Measurements from ENCODE around the gene C2CD2L. TPM values are rescaled to one million over a fixed set of nuclear protein-coding genes. Genes with fewer than 3 reads are reported as not detected.

Gene C2CD2L
- total and polyA plus RNA-seq, 2 of the 13 experiments (the other 11 are each of a cell fraction or from before 2014, with no cell fraction given), result 3.7 to 5.5 TPM

- TF ChIP-seq, protein P1, sequence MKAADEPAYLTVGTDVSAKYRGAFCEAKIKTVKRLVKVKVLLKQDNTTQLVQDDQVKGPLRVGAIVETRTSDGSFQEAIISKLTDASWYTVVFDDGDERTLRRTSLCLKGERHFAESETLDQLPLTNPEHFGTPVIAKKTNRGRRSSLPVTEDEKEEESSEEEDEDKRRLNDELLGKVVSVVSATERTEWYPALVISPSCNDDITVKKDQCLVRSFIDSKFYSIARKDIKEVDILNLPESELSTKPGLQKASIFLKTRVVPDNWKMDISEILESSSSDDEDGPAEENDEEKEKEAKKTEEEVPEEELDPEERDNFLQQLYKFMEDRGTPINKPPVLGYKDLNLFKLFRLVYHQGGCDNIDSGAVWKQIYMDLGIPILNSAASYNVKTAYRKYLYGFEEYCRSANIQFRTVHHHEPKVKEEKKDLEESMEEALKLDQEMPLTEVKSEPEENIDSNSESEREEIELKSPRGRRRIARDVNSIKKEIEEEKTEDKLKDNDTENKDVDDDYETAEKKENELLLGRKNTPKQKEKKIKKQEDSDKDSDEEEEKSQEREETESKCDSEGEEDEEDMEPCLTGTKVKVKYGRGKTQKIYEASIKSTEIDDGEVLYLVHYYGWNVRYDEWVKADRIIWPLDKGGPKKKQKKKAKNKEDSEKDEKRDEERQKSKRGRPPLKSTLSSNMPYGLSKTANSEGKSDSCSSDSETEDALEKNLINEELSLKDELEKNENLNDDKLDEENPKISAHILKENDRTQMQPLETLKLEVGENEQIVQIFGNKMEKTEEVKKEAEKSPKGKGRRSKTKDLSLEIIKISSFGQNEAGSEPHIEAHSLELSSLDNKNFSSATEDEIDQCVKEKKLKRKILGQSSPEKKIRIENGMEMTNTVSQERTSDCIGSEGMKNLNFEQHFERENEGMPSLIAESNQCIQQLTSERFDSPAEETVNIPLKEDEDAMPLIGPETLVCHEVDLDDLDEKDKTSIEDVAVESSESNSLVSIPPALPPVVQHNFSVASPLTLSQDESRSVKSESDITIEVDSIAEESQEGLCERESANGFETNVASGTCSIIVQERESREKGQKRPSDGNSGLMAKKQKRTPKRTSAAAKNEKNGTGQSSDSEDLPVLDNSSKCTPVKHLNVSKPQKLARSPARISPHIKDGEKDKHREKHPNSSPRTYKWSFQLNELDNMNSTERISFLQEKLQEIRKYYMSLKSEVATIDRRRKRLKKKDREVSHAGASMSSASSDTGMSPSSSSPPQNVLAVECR (CRISPR knock-in tag; IDR thresholded peaks at IDR 0.05; ENCODE audit: borderline replicate concordance), result 0 out of 2 replicates have a peak, but pooled peaks have one; percentile 1
- no peak for TF ChIP-seq KDM6A (CRISPR knock-in tag; IDR thresholded peaks at IDR 0.05; ENCODE audit: low read depth)
- 0 out of 4 replicates have a peak, but pooled peaks of 1 of the 2 experiments have one; percentile 7 for TF ChIP-seq HMGXB4 (CRISPR knock-in tag; IDR thresholded peaks at IDR 0.05; ENCODE audit: borderline replicate concordance in 1 of 2, low read depth in 1 of 2)
- no peak for TF ChIP-seq NFE2L2 (IDR thresholded peaks at IDR 0.05; ENCODE audit: low read length)
- no peak; the same call in 1 of the 2 replicates for TF ChIP-seq MTF2 (CRISPR knock-in tag; IDR thresholded peaks at IDR 0.05; ENCODE audit: borderline replicate concordance)
- TF ChIP-seq LCORL (IDR thresholded peaks at IDR 0.05), result no peak
- TF ChIP-seq LCORL (CRISPR knock-in tag; IDR thresholded peaks at IDR 0.05), result 0 out of 2 replicates have a peak, but pooled peaks have one; percentile 5
- no peak for TF ChIP-seq TFDP2 (CRISPR knock-in tag; IDR thresholded peaks at IDR 0.05)
- TF ChIP-seq, protein P2, sequence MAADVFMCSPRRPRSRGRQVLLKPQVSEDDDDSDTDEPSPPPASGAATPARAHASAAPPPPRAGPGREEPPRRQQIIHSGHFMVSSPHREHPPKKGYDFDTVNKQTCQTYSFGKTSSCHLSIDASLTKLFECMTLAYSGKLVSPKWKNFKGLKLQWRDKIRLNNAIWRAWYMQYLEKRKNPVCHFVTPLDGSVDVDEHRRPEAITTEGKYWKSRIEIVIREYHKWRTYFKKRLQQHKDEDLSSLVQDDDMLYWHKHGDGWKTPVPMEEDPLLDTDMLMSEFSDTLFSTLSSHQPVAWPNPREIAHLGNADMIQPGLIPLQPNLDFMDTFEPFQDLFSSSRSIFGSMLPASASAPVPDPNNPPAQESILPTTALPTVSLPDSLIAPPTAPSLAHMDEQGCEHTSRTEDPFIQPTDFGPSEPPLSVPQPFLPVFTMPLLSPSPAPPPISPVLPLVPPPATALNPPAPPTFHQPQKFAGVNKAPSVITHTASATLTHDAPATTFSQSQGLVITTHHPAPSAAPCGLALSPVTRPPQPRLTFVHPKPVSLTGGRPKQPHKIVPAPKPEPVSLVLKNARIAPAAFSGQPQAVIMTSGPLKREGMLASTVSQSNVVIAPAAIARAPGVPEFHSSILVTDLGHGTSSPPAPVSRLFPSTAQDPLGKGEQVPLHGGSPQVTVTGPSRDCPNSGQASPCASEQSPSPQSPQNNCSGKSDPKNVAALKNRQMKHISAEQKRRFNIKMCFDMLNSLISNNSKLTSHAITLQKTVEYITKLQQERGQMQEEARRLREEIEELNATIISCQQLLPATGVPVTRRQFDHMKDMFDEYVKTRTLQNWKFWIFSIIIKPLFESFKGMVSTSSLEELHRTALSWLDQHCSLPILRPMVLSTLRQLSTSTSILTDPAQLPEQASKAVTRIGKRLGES (CRISPR knock-in tag; IDR thresholded peaks at IDR 0.05; ENCODE audit: borderline replicate concordance), result no peak
- no peak for TF ChIP-seq SRSF4 (IDR thresholded peaks at IDR 0.05; ENCODE audit: low read depth, low read length, poor library complexity, severe bottlenecking)
- TF ChIP-seq, protein P3, sequence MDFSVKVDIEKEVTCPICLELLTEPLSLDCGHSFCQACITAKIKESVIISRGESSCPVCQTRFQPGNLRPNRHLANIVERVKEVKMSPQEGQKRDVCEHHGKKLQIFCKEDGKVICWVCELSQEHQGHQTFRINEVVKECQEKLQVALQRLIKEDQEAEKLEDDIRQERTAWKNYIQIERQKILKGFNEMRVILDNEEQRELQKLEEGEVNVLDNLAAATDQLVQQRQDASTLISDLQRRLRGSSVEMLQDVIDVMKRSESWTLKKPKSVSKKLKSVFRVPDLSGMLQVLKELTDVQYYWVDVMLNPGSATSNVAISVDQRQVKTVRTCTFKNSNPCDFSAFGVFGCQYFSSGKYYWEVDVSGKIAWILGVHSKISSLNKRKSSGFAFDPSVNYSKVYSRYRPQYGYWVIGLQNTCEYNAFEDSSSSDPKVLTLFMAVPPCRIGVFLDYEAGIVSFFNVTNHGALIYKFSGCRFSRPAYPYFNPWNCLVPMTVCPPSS (IDR thresholded peaks at IDR 0.05), result no peak
- TF ChIP-seq ZFY (CRISPR knock-in tag; IDR thresholded peaks at IDR 0.05), result peak; percentile 13; the same call in 1 of the 2 replicates
- TF ChIP-seq U2AF1 (optimal IDR thresholded peaks at IDR 0.05; ENCODE audit: low read depth, low read length), result no peak
- TF ChIP-seq ZNF17 (CRISPR knock-in tag; IDR thresholded peaks at IDR 0.05), result no peak
- TF ChIP-seq MEF2D (CRISPR knock-in tag; IDR thresholded peaks at IDR 0.05), result no peak
- TF ChIP-seq, protein P4, sequence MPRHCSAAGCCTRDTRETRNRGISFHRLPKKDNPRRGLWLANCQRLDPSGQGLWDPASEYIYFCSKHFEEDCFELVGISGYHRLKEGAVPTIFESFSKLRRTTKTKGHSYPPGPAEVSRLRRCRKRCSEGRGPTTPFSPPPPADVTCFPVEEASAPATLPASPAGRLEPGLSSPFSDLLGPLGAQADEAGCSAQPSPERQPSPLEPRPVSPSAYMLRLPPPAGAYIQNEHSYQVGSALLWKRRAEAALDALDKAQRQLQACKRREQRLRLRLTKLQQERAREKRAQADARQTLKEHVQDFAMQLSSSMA (CRISPR knock-in tag; IDR thresholded peaks at IDR 0.05), result 0 out of 2 replicates have a peak, but pooled peaks have one; percentile 42
- no peak for TF ChIP-seq GABPA (IDR thresholded peaks at IDR 0.05; ENCODE audit: low read depth, low read length)
- no peak for TF ChIP-seq GABPA (CRISPR knock-in tag; IDR thresholded peaks at IDR 0.05; ENCODE audit: low read depth)
These were observed 21.7 kb upstream of the C2CD2L start (continued) for GRCh38 chr11:119085437-119085847.

Data from HepG2 (cell line).